Transverse colon (tissue), 4 donors: ENCODE measurements around the gene CAPN1.

Experiments used
- CTCF ChIP-seq, 5 experiments: fragments of 200-600 bp in 3 of 5; fragments of 450-650 bp in 2 of 5; sonication (generic) in 3 of 5; IDR thresholded peaks; 1 replicate in 2 of 5; 2 replicates in 3 of 5; pipeline ENCODE4 v1.5.1; 2016 to 2017; ENCODE audit warnings: antibody characterized with exemption in 5 of 5, inconsistent platforms in 3 of 5, mild to moderate bottlenecking in 2 of 5, moderate library complexity in 1 of 5
- EP300 ChIP-seq: sonication (generic); formaldehyde crosslinking; IDR thresholded peaks from one replicate; pipeline ENCODE4 v1.6.1; 2017; ENCODE audit warnings: antibody characterized with exemption, low read depth
- POLR2A ChIP-seq: fragments of 450-650 bp; IDR thresholded peaks from one replicate; pipeline ENCODE4 v1.6.1; 2016; ENCODE audit warnings: antibody characterized with exemption, mild to moderate bottlenecking, moderate library complexity
- POLR2AphosphoS5 ChIP-seq, 3 donors: sonication (generic); formaldehyde crosslinking; IDR thresholded peaks; one replicate each; pipeline ENCODE4 v1.6.1; 2016; ENCODE audit warnings: antibody characterized with exemption in 3 of 3

GRCh38 chr11:65160643-65161042, 21.1 kb upstream of the CAPN1 start:
- TF ChIP-seq CTCF (IDR thresholded peaks at IDR 0.05) (no peak), POLR2AphosphoS5 (IDR thresholded peaks at IDR 0.05) (no peak), POLR2A (no peak), EP300 (no peak)
